Small intestine (tissue), 7 donors: ENCODE data around the gene PRR14. TPM values are rescaled to one million over a fixed set of nuclear protein-coding genes. Genes with fewer than 3 reads are reported as not detected.

Experiments
- DNase-seq, 2 donors: peaks; one replicate each; pipeline versions ENCODE4 v3.0.0 to v3.0.0-alpha.2; 2013
- FAIRE-seq: peaks from 2 replicates; lab custom pipeline; 2012; peaks lifted over from hg19 to GRCh38; lab: Jason Lieb, UNC
- H3K27ac ChIP-seq, 3 donors: one replicate each; pipeline ENCODE4 v1.5.1; 2013; ENCODE audit warnings: low read length in 2 of 3, mild to moderate bottlenecking in 2 of 3, control low read depth in 1 of 3, inconsistent platforms in 1 of 3, low read depth in 1 of 3, moderate library complexity in 1 of 3
- H3K27me3 ChIP-seq, 3 donors: one replicate each; pipeline ENCODE4 v1.6.1; 2013; ENCODE audit warnings: low read length in 3 of 3, inconsistent platforms in 1 of 3; ENCODE audit not compliant: control insufficient read depth in 3 of 3, insufficient read depth in 3 of 3
- H3K36me3 ChIP-seq, 3 donors: one replicate each; pipeline ENCODE4 v1.6.1; 2013; ENCODE audit warnings: low read length in 3 of 3, inconsistent platforms in 1 of 3, low read depth in 1 of 3, mild to moderate bottlenecking in 1 of 3, moderate library complexity in 1 of 3; ENCODE audit not compliant: control insufficient read depth in 3 of 3, insufficient read depth in 2 of 3
- H3K4me1 ChIP-seq, 3 donors: one replicate each; pipeline ENCODE4 v1.6.1; 2013; ENCODE audit warnings: low read length in 2 of 3, inconsistent platforms in 1 of 3, low read depth in 1 of 3, mild to moderate bottlenecking in 1 of 3, moderate library complexity in 1 of 3; ENCODE audit not compliant: control insufficient read depth in 3 of 3, insufficient read depth in 2 of 3
- H3K4me3 ChIP-seq, 3 donors: one replicate each; pipeline ENCODE4 v1.5.1; 2013; ENCODE audit warnings: low read length in 3 of 3, control low read depth in 1 of 3, inconsistent platforms in 1 of 3, low read depth in 1 of 3, mild to moderate bottlenecking in 1 of 3, moderate library complexity in 1 of 3
- H3K9me3 ChIP-seq, 2 donors: one replicate each; pipeline ENCODE4 v1.6.1; 2013; ENCODE audit warnings: low read depth in 1 of 2, low read length in 1 of 2; ENCODE audit not compliant: control insufficient read depth in 2 of 2, insufficient read depth in 1 of 2
- WGBS, 3 donors: extraction: QIAGEN DNeasy Blood & Tissue Kit; methylation state at CpG; one replicate each; pipeline ENCODE4 v1.1.7; 2013; 5-methylcytosine and 5-hydroxymethylcytosine counted together
- polyA plus RNA-seq, 4 donors: library from polyadenylated mRNA; stranded (reverse) in 3 of 4; unstranded in 1 of 4; fragments of 200-250 nt in 3 of 4; fragments of 120-200 nt in 1 of 4; gene quantifications; one replicate each; pipeline versions ENCODE4 v1.2.1 to v1.2.3, GENCODE V29; 2013
- donor health status: healthy with polysubstance abuse.
- donor health status: control.
- donor health status: control.
- donor health status: Bipolar disorder and iron deficiency.
- donor health status: healthy.

Gene PRR14
- polyA plus RNA-seq, 4 donors: 32.1 to 131 (median 82.5) TPM

DNA sequence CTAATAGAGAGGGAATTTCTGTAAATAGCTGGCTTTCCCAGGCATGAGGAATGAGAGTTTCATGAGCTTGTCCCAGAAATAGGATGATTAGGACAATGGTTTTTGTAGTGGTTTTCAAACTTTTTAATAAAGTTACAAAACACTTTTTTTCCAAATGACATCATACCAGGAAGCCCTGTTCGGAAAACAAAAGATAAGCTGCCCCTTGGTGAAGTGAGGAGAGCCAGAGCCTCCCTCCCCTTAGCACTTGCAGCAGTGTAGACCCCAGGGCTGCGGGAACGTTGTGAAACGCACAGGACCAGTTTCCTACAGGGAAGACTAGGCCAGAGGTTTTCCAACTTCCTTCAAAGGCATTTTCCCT is 15.1 kb downstream of the PRR14 start:
- DNase-seq (no peak), FAIRE-seq (no peak)
- Histone ChIP-seq H3K4me3 (no peak overlapping the region), H3K4me1 (peaks cover 0 to 40% (median 5%) of the 10 kb centered on the region in 3 donors), H3K27ac (no peak overlapping the region), H3K36me3 (peaks cover 47 to 97% (median 50%) of the 10 kb centered on the region in 3 donors), H3K27me3 (no peaks in the 10 kb centered on the region), H3K9me3 (no peaks in the 10 kb centered on the region)
- WGBS, 3 donors: 76 to 83% (median 82%) methylated on average over 4 of the region's 4 CpGs

DNA sequence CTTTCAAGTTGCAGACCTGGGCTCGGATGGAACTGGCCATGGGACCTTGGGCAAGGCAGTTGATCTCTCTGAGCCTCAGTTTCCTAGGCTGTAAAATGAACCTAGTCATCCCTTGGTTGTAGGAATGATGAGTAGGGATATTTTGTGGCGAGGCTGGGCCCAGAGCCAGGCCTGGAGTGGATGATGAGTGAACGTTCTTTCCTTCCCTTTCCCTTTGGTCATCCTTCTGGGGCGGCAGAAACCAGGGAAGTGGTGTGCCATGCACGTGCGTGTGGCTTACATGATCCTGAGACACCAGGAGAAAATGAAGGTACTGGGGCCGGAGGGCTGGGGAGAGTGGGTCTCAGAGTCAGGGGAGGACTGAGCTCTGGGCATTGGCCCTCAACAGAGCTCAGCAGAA is 15.9 kb downstream of the PRR14 start:
- H3K4me3 ChIP-seq: no peak overlapping the region
- H3K9me3 ChIP-seq: no peaks in the 10 kb centered on the region
- DNase-seq (no peak), FAIRE-seq (no peak)
- WGBS, 3 donors: 79 to 92% (median 81%) methylated on average over 7 of the region's 7 CpGs
- no peak overlapping the region for H3K27ac ChIP-seq
- peaks cover 47 to 95% (median 49%) of the 10 kb centered on the region in 3 donors for H3K36me3 ChIP-seq
- H3K27me3 ChIP-seq: no peaks in the 10 kb centered on the region
- H3K4me1 ChIP-seq: peaks cover 0 to 33% (median 1%) of the 10 kb centered on the region in 3 donors

GRCh38 chr16:30667361-30667905 is 16.7 kb downstream of the PRR14 start:
- Histone ChIP-seq H3K9me3 (no peaks in the 10 kb centered on the region), H3K4me1 (peaks cover 0 to 25% (median 0%) of the 10 kb centered on the region in 3 donors), H3K4me3 (no peak overlapping the region), H3K36me3 (peaks cover 43 to 90% (median 48%) of the 10 kb centered on the region in 3 donors), H3K27me3 (no peaks in the 10 kb centered on the region), H3K27ac (no peak overlapping the region)
- no peak for DNase-seq
- WGBS, 3 donors: 88 to 97% (median 93%) methylated on average over 11 of the region's 11 CpGs
- FAIRE-seq: no peak

DNA sequence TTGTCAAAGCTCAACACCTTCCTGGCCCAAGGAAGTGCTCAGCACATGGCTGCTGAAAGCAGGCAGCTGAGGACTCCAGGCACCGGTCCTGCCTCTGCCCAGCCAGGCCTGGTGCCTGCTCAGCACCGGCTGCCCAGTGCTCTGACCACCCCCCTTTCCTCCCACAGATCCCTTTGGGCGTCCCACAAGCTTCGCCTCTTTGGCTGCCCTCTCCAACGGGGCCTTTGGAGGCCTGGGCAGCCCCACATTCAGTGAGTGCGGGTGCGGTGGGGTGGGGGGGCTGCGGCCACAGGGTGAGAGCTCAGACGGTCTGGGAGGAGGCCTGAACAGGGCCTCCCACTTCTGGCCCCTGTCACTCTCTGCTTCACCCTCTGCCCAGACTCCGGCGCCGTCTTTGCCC is 17.6 kb downstream of the PRR14 start:
- peaks cover 0 to 17% (median 0%) of the 10 kb centered on the region in 3 donors for H3K4me1 ChIP-seq
- WGBS, 3 donors: 89 to 98% (median 94%) methylated on average over 11 to 12 of the region's 12 CpGs
- no peaks in the 10 kb centered on the region for H3K27me3 ChIP-seq
- H3K9me3 ChIP-seq: no peaks in the 10 kb centered on the region
- FAIRE-seq (no peak), DNase-seq (no peak)
- H3K36me3 ChIP-seq: peaks cover 34 to 83% (median 48%) of the 10 kb centered on the region in 3 donors
- no peak overlapping the region for H3K4me3 ChIP-seq
- H3K27ac ChIP-seq: no peak overlapping the region

DNA sequence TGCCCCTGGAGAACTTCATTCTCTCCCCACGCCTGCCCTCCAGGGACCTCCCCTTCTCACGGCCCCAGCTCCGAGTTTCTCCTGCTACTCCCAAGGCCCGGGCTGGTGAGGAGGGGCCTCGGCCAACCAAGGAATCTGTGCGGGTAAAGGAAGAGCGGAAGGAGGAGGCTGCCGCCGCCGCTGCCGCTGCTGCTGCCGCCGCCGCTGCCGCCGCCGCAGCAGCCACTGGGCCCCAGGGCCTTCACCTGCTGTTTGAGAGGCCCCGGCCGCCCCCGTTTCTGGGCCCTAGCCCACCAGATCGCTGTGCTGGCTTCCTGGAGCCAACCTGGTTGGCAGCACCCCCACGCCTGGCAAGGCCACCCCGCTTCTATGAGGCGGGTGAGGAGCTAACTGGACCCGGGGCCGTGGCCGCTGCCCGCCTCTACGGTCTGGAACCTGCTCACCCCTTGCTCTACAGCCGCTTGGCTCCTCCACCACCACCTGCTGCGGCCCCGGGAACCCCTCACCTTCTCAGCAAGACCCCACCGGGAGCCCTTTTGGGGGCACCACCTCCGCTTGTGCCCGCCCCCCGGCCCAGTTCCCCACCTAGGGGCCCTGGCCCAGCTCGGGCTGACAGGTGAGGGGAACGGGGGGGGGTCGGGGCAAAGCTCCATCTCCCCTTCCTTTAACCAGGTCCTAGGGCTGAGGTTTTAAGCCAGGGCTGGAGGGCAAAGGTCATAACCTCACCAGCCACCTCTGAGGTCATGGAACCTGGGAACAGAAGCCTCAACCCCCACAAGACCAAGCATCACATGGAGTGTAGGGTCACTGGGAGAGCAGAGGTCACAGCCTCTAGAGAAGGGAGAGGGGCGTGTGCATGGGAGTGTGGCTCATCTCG is 18.5 kb downstream of the PRR14 start:
- peak overlapping the region in 1 of 3 donors; percentile 38 for H3K27ac ChIP-seq
- peaks cover 0 to 12% (median 0%) of the 10 kb centered on the region in 3 donors for H3K4me1 ChIP-seq
- no peak overlapping the region for H3K4me3 ChIP-seq
- DNase-seq (no peak), FAIRE-seq (no peak)
- H3K9me3 ChIP-seq: no peaks in the 10 kb centered on the region
- 91 to 93% (median 91%) methylated on average over 25 to 41 of the region's 41 CpGs for WGBS, 3 donors
- H3K36me3 ChIP-seq: peaks cover 32 to 75% (median 46%) of the 10 kb centered on the region in 3 donors
- H3K27me3 ChIP-seq: no peaks in the 10 kb centered on the region

DNA sequence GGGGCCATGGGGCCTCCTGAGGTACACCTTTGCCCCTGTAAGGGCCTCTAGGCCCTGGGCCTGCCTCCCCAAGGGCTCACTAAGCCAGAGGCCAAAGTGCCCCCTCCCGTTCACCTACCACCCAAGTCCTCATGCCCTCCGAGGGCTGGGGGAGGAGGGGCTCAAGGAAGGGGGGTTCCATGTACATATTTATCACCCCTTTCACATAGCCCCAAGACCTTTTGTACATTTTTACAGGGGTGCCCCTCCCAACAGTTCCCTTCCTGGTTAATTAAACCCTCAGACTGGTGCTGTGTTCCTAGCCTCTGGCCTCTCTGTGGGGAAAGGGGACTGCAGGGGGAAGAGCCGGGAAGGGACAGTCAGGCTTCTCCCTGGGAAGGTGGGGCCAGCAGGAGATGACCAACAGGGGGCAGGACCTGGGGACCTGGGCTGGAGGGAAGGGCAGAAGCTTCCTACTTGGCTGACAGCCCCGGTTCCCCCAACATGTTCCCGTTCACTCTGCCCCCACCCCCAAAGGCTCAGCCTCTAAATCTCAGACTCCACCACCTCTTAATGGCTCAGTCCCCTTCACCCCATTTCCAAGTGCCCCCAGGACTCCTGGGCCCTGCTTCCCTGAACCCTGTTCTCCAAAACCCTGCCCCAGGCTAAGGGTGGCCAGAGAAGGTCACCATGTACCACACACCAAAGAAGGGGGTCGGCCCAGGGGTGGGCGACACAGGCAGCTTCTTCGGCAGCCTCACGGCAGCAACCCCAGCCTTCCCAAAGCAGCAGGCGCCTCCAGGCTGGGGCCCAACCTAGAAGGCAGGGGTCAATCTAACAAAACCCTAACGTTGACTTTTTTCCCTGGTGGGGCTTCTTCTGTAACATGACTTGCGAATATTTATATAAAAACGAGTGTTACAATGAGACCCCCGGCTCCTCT is 19.4 kb downstream of the PRR14 start:
- FAIRE-seq (no peak), DNase-seq (peak in 1 of 2 donors; percentile 61)
- no peak overlapping the region for H3K4me3 ChIP-seq
- H3K9me3 ChIP-seq: no peaks in the 10 kb centered on the region
- H3K27me3 ChIP-seq: no peaks in the 10 kb centered on the region
- peaks cover 29 to 66% (median 38%) of the 10 kb centered on the region in 3 donors for H3K36me3 ChIP-seq
- 83 to 86% (median 84%) methylated on average over 13 to 14 of the region's 14 CpGs for WGBS, 3 donors
- peak overlapping the region in 1 of 3 donors; percentile 38 for H3K27ac ChIP-seq
- peaks cover 0 to 7% (median 0%) of the 10 kb centered on the region in 3 donors for H3K4me1 ChIP-seq

GRCh38 chr16:30675143-30675542 is 24.4 kb downstream of the PRR14 start:
- H3K36me3 ChIP-seq: peaks cover 0 to 17% (median 2%) of the 10 kb centered on the region in 3 donors
- 84 to 90% (median 89%) methylated on average over 10 of the region's 10 CpGs for WGBS, 3 donors
- no peak for FAIRE-seq
- no peaks in the 10 kb centered on the region for H3K27me3 ChIP-seq
- no peaks in the 10 kb centered on the region for H3K9me3 ChIP-seq
- no peak for DNase-seq
- no peaks in the 10 kb centered on the region for H3K4me1 ChIP-seq
- no peak overlapping the region for H3K27ac ChIP-seq
- no peak overlapping the region for H3K4me3 ChIP-seq
